Fibroblast of mammary gland (primary cell): ENCODE results near the gene HERPUD1.

Experiments
- DNase-seq: peaks from one replicate; pipeline ENCODE4 v3.0.0-alpha.2; 2010; ENCODE audit warnings: low read depth
- H3K4me3 ChIP-seq: 2 replicates; pipeline ENCODE4 v1.5.1; 2011; ENCODE audit warnings: low read depth, mild to moderate bottlenecking, low read length, moderate library complexity; ENCODE audit not compliant: control insufficient read depth
- CTCF ChIP-seq: conservative IDR thresholded peaks from 2 replicates; pipeline ENCODE4 v1.5.1; 2011; ENCODE audit warnings: low read depth, low read length, inconsistent platforms; ENCODE audit not compliant: control insufficient read depth, insufficient read depth

Gene HERPUD1

GRCh38 chr16:56935201-56935600 lies 3.3 kb downstream of the HERPUD1 start:
- no peak for TF ChIP-seq CTCF
- DNase-seq, result no peak
- peak overlapping the region; percentile 97 for H3K4me3 ChIP-seq

- TF ChIP-seq CTCF, result no peak
- H3K4me3 ChIP-seq, result no peak overlapping the region
- no peak for DNase-seq
These were observed 4.5 kb downstream of the HERPUD1 start for GRCh38 chr16:56936491-56936890.

GRCh38 chr16:56936950-56937349 lies 5.0 kb downstream of the HERPUD1 start:
- no peak overlapping the region for H3K4me3 ChIP-seq
- no peak for DNase-seq
- no peak for TF ChIP-seq CTCF

- TF ChIP-seq CTCF, result no peak
- no peak overlapping the region for H3K4me3 ChIP-seq
- peak; percentile 42 for DNase-seq
These were observed 6.9 kb downstream of the HERPUD1 start for GRCh38 chr16:56938664-56939513.

- TF ChIP-seq CTCF, result no peak
- H3K4me3 ChIP-seq, result no peak overlapping the region
- no peak for DNase-seq
These were observed 7.9 kb downstream of the HERPUD1 start for GRCh38 chr16:56939801-56940200.

- DNase-seq, result no peak
- H3K4me3 ChIP-seq, result no peak overlapping the region
- TF ChIP-seq CTCF, result no peak
These were observed 9.2 kb downstream of the HERPUD1 start for GRCh38 chr16:56941092-56941491.
